ENCODE measurements around the gene APH1B.

GRCh38 chr15:63250312-63250965 lies 27.0 kb upstream of the APH1B start:
- TF ChIP-seq POLR2AphosphoS5 (IDR thresholded peaks at IDR 0.05; ENCODE audit: low read depth, low read length) (no peak), TAF1 (IDR thresholded peaks at IDR 0.05; ENCODE audit: low read depth, low read length) (no peak), POLR2A (IDR thresholded peaks at IDR 0.05; ENCODE audit: low read depth, low read length) (no peak), PAX5 (IDR thresholded peaks at IDR 0.05; ENCODE audit: insufficient read depth, low read length, severe bottlenecking) (no peak)

All from GM12891 (cell line).